Testis (tissue), 2 donors: ENCODE measurements around the gene HELB.

ENCODE experiments used
- CTCF ChIP-seq, 3 experiments: fragments of 450-650 bp in 2 of 3; fragments of 200-600 bp in 1 of 3; sonication (generic) in 1 of 3; IDR thresholded peaks; one replicate each; pipeline ENCODE4 v1.5.1; 2016 to 2019; ENCODE audit warnings: antibody characterized with exemption in 3 of 3, mild to moderate bottlenecking in 2 of 3, moderate library complexity in 1 of 3
- POLR2A ChIP-seq: fragments of 450-650 bp; IDR thresholded peaks from one replicate; pipeline ENCODE4 v1.6.1; 2017; ENCODE audit warnings: antibody characterized with exemption, mild to moderate bottlenecking, moderate library complexity

GRCh38 chr12:66289485-66289884 is 12.8 kb upstream of the HELB start:
- TF ChIP-seq CTCF (IDR thresholded peaks at IDR 0.05) (no peak), POLR2A (no peak)
